ENCODE measurements around the gene PDLIM1.

- no peak for TF ChIP-seq ZNF274 (IDR thresholded peaks at IDR 0.05; ENCODE audit: low read depth, low read length)
- TF ChIP-seq YY1 (IDR thresholded peaks at IDR 0.05; ENCODE audit: insufficient read depth, insufficient read length), result no peak
- no peak for TF ChIP-seq SUZ12 (IDR thresholded peaks at IDR 0.05; ENCODE audit: extremely low read depth, insufficient read depth, insufficient read length)
Observed at GRCh38 chr10:95312257-95312656, 21.5 kb upstream of the PDLIM1 start.

Data from NT2/D1 (cell line).